IMR-90 (cell line): ENCODE data around the gene OARD1. TPM values are rescaled to one million over a fixed set of nuclear protein-coding genes. Genes with fewer than 3 reads are reported as not detected.

Source experiments
- ATAC-seq: fragments of 200-7000 bp; cut with Tn5 transposase; 2 replicates; pipeline ENCODE4 v1.9.1; 2020; ENCODE audit warnings: low read depth, mild to moderate bottlenecking, moderate library complexity
- BruUV-seq: library from RNA; stranded (reverse); fragments of 400-500 nt; replicated peaks from 2 replicates; lab custom pipeline; 2021; lab: Mats Ljungman, UMichigan
- CTCF ChIA-PET: fragments of 300-600 bp; formaldehyde crosslinking; extraction: SDS; loops from one replicate; lab custom pipeline; 2021; ENCODE audit warnings: antibody characterized with exemption; lab: Yijun Ruan, JAX
- POLR2A ChIA-PET: fragments of 300-600 bp; sonication (Branson Sonifier 250); formaldehyde crosslinking; loops from one replicate; lab custom pipeline; 2022; ENCODE audit warnings: antibody characterized with exemption; ENCODE audit not compliant: unreplicated experiment; lab: Charles Lee
- DNase-seq: peaks from one replicate; pipeline ENCODE4 v3.0.0; 2013
- H2AFZ ChIP-seq: replicated peaks from 2 replicates; pipeline ENCODE3; 2013; ENCODE audit warnings: low read length, mild to moderate bottlenecking; ENCODE audit not compliant: poor library complexity
- H2AK5ac ChIP-seq: 2 replicates; pipeline ENCODE4 v1.6.1; 2013; ENCODE audit warnings: low read depth, low read length, inconsistent platforms
- H2AK9ac ChIP-seq: replicated peaks from 2 replicates; pipeline ENCODE3; 2013; ENCODE audit warnings: mild to moderate bottlenecking, low read depth, low read length, moderate library complexity; ENCODE audit not compliant: poor library complexity
- H2BK120ac ChIP-seq: 2 replicates; pipeline ENCODE4 v1.6.1; 2013; ENCODE audit warnings: low read depth, low read length, inconsistent platforms
- H2BK15ac ChIP-seq: 3 replicates; pipeline ENCODE4 v1.6.1; 2013; ENCODE audit warnings: low read depth, low read length, inconsistent platforms
- H2BK20ac ChIP-seq: 2 replicates; pipeline ENCODE4 v1.6.1; 2013; ENCODE audit warnings: low read depth, mild to moderate bottlenecking, inconsistent platforms, low read length, moderate library complexity
- H2BK5ac ChIP-seq: 2 replicates; pipeline ENCODE4 v1.6.1; 2013; ENCODE audit warnings: mild to moderate bottlenecking, low read depth, low read length, inconsistent platforms; ENCODE audit not compliant: poor library complexity, severe bottlenecking
- H3K14ac ChIP-seq: replicated peaks from 2 replicates; pipeline ENCODE4 v1.6.1; 2013; ENCODE audit warnings: low read depth, low read length, inconsistent platforms
- H3K18ac ChIP-seq: 2 replicates; pipeline ENCODE4 v1.6.1; 2013; ENCODE audit warnings: low read depth, low read length, control low read depth
- H3K23ac ChIP-seq: 2 replicates; pipeline ENCODE4 v1.6.1; 2013; ENCODE audit warnings: low read depth, low read length, inconsistent platforms
- H3K27ac ChIP-seq: 2 replicates; pipeline ENCODE4 v1.5.1; 2013; ENCODE audit warnings: mild to moderate bottlenecking, control low read depth, low read length; ENCODE audit not compliant: insufficient read depth
- H3K27me3 ChIP-seq: 2 replicates; pipeline ENCODE4 v1.6.1; 2013; ENCODE audit warnings: low read length; ENCODE audit not compliant: control insufficient read depth, insufficient read depth
- H3K36me3 ChIP-seq: 2 replicates; pipeline ENCODE4 v1.6.1; 2013; ENCODE audit warnings: low read length, mixed read lengths; ENCODE audit not compliant: control insufficient read depth, insufficient read depth
- H3K4ac ChIP-seq: 2 replicates; pipeline ENCODE4 v1.6.1; 2013; ENCODE audit warnings: low read depth, low read length, inconsistent platforms
- H3K4me1 ChIP-seq: 2 replicates; pipeline ENCODE4 v1.6.1; 2013; ENCODE audit warnings: low read length, mixed read lengths; ENCODE audit not compliant: control insufficient read depth, insufficient read depth
- H3K4me2 ChIP-seq: 2 replicates; pipeline ENCODE4 v1.6.1; 2013; ENCODE audit warnings: low read depth, mild to moderate bottlenecking, control low read depth, low read length, moderate library complexity
- H3K4me3 ChIP-seq: 2 replicates; pipeline ENCODE4 v1.5.1; 2013; ENCODE audit warnings: low read depth, mild to moderate bottlenecking, control low read depth, low read length, moderate library complexity; ENCODE audit not compliant: insufficient read depth
- H3K56ac ChIP-seq: 2 replicates; pipeline ENCODE4 v1.6.1; 2013; ENCODE audit warnings: low read length, inconsistent platforms; ENCODE audit not compliant: insufficient read depth; ENCODE audit errors: extremely low read depth
- H3K79me1 ChIP-seq, 2 experiments: 2 replicates each; pipeline ENCODE4 v1.6.1; 2013; ENCODE audit warnings: low read length in 2 of 2, inconsistent platforms in 1 of 2, low read depth in 1 of 2
- H3K9ac ChIP-seq: 2 replicates; pipeline ENCODE4 v1.6.1; 2013; ENCODE audit warnings: low read depth, low read length, control low read depth
- H3K9me1 ChIP-seq: 2 replicates; pipeline ENCODE4 v1.6.1; 2013; ENCODE audit warnings: low read length, inconsistent platforms; ENCODE audit not compliant: insufficient read depth
- H3K9me3 ChIP-seq: 2 replicates; pipeline ENCODE4 v1.6.1; 2013; ENCODE audit warnings: low read length; ENCODE audit not compliant: control insufficient read depth, insufficient read depth
- H4K20me1 ChIP-seq: 2 replicates; pipeline ENCODE4 v1.6.1; 2013; ENCODE audit warnings: low read length, inconsistent platforms; ENCODE audit not compliant: insufficient read depth
- H4K5ac ChIP-seq: 2 replicates; pipeline ENCODE4 v1.6.1; 2013; ENCODE audit warnings: mild to moderate bottlenecking, low read depth, low read length, control low read depth
- H4K8ac ChIP-seq, 2 experiments: 2 replicates each; pipeline ENCODE4 v1.6.1; 2013; ENCODE audit warnings: low read depth in 2 of 2, low read length in 2 of 2, control low read depth in 1 of 2, inconsistent platforms in 1 of 2
- H4K91ac ChIP-seq: 2 replicates; pipeline ENCODE4 v1.6.1; 2013; ENCODE audit warnings: low read depth, low read length, inconsistent platforms; ENCODE audit not compliant: insufficient read depth
- CEBPB ChIP-seq: IDR thresholded peaks from 2 replicates; pipeline ENCODE4 v1.6.1; 2012; ENCODE audit warnings: low read depth, low read length, improper control_type of control experiment
- FOS ChIP-seq: fragments of 150-350 bp; IDR thresholded peaks from 2 replicates; pipeline ENCODE4 v1.6.1; 2016; ENCODE audit warnings: low read depth, low read length
- MAFK ChIP-seq: IDR thresholded peaks from 2 replicates; pipeline ENCODE4 v1.6.1; 2012; ENCODE audit warnings: low read depth, low read length, improper control_type of control experiment
- MXI1 ChIP-seq: IDR thresholded peaks from 2 replicates; pipeline ENCODE4 v1.6.1; 2012; ENCODE audit warnings: low read depth, mild to moderate bottlenecking, low read length, moderate library complexity, borderline replicate concordance
- NFE2L2 ChIP-seq: fragments of 150-350 bp; IDR thresholded peaks from 2 replicates; pipeline ENCODE4 v1.6.1; 2016; ENCODE audit warnings: low read depth, mild to moderate bottlenecking, low read length
- RCOR1 ChIP-seq: IDR thresholded peaks from 2 replicates; pipeline ENCODE4 v1.6.1; 2012; ENCODE audit warnings: mild to moderate bottlenecking, low read length, improper control_type of control experiment; ENCODE audit not compliant: insufficient replicate concordance
- SMC3 ChIP-seq: fragments of 150-350 bp; IDR thresholded peaks from 2 replicates; pipeline ENCODE4 v1.6.1; 2016; ENCODE audit warnings: low read depth, mild to moderate bottlenecking, antibody characterized with exemption, low read length, moderate library complexity
- WGBS, 2 experiments: methylation state at CpG; one replicate each; pipeline versions ENCODE4 v1.1.5 to v1.1.7; 2013; ENCODE audit warnings: missing lambda C conversion rate in 2 of 2; ENCODE audit not compliant: insufficient read length in 1 of 2; ENCODE audit errors: extremely low coverage in 2 of 2; 5-methylcytosine and 5-hydroxymethylcytosine counted together
- dilution Hi-C: fragments of 300-500 bp; cut with HindIII; formaldehyde crosslinking; loops from one replicate; pipeline ENCODE4 v1.14.3; 2018; ENCODE audit warnings: low sequenced_read_pairs; ENCODE audit not compliant: unreplicated experiment
- in situ Hi-C: fragments of 300-500 bp; cut with MboI; formaldehyde crosslinking; loops from 3 replicates; pipeline ENCODE4 v1.14.3; 2019; ENCODE audit warnings: low sequenced_read_pairs, inconsistent platforms, mixed read lengths
- intact Hi-C: fragments of 100-400 bp; cut with micrococcal nuclease; formaldehyde crosslinking; loops from 2 replicates; pipeline ENCODE4 v1.10.0; 2022
- polyA plus RNA-seq, 3 experiments: library from polyadenylated mRNA; depleted of rRNA; stranded (reverse); fragments of >200 nt; gene quantifications; 2 replicates each; pipeline ENCODE4 v1.2.3, GENCODE V29; 2012; ENCODE audit warnings: low replicate concordance in 1 of 3
- total RNA-seq: library from RNA; depleted of rRNA; stranded (reverse); fragments of >200 nt; gene quantifications from 2 replicates; pipeline ENCODE4 v1.2.3, GENCODE V29; 2012
- TF ChIP-seq, protein P1 (sequence below): fragments of 150-350 bp; IDR thresholded peaks from 2 replicates; pipeline ENCODE4 v1.6.1; 2016; ENCODE audit warnings: low read depth, mild to moderate bottlenecking, low read length, moderate library complexity, borderline replicate concordance

Gene OARD1
- total and polyA plus RNA-seq, 2 of the 4 experiments (the other 2 are of a cell fraction), result 2.3 to 5.5 TPM

DNA sequence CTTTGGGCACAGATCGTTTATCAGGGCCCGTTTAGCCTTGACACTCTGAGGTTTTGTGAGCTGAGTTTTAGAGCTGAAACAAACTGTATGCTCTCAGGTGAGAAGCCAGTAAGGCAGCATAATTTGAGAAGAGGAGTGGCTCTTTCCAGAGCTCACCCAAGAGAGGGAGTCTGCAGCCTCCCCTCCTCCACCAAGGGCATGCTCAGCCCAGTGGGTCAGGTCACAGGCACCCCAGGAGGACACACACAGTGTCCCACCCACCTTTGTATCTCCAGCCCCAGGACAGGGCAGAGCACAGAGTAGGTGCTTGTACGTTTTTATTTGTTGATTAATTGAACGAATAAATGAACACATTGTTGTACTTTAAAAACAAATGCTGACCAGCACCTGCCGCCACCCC is 26.5 kb downstream of the OARD1 start:
- Histone ChIP-seq H3K4me1 (no peaks in the 10 kb centered on the region), H4K8ac (no peak overlapping the region), H2AK5ac (no peak overlapping the region), H3K4me3 (no peak overlapping the region), H3K9me3 (no peaks in the 10 kb centered on the region), H2BK20ac (no peak overlapping the region), H3K23ac (no peak overlapping the region), H4K91ac (no peak overlapping the region), H3K4ac (no peak overlapping the region), H3K9me1 (0 out of 2 replicates have a peak, but pooled peaks cover 4% of the 10 kb centered on the region), H3K27me3 (peaks cover 16% of the 10 kb centered on the region), H2BK120ac (no peak overlapping the region), H3K56ac (no peak overlapping the region), H4K20me1 (no peaks in the 10 kb centered on the region), H3K4me2 (no peak overlapping the region), H3K79me1 (no peaks in the 10 kb centered on the region), H3K36me3 (no peaks in the 10 kb centered on the region), H2BK15ac (no peak overlapping the region), H2AK9ac (no peak overlapping the region), H4K5ac (no peak overlapping the region), H3K27ac (no peak overlapping the region), H2BK5ac (no peak overlapping the region), H3K18ac (no peak overlapping the region), H3K14ac (no peak overlapping the region), H3K9ac (no peak overlapping the region), H2AFZ (no peak overlapping the region)
- intact Hi-C loops (no loop called here), dilution Hi-C loops (no loop called here), in situ Hi-C loops (loop anchor here (25.0 kb wide), 2 partner anchors 1058 to 1683 kb away; no protein-coding TSS in a partner anchor)
- no peak for TF ChIP-seq MAFK
- no peak for TF ChIP-seq NFE2L2
- TF ChIP-seq MXI1, result no peak
- TF ChIP-seq SMC3, result no peak
- no peak for TF ChIP-seq RCOR1
- TF ChIP-seq FOS, result no peak
- TF ChIP-seq CEBPB, result no peak
- TF ChIP-seq, protein P1, sequence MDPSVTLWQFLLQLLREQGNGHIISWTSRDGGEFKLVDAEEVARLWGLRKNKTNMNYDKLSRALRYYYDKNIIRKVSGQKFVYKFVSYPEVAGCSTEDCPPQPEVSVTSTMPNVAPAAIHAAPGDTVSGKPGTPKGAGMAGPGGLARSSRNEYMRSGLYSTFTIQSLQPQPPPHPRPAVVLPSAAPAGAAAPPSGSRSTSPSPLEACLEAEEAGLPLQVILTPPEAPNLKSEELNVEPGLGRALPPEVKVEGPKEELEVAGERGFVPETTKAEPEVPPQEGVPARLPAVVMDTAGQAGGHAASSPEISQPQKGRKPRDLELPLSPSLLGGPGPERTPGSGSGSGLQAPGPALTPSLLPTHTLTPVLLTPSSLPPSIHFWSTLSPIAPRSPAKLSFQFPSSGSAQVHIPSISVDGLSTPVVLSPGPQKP, result no peak
- WGBS, 2 experiments, result no CpG with 5 or more reads among the region's 5 CpGs
- CTCF ChIA-PET, result interaction anchor here (0.7 to 1.5 kb wide), 2 partner anchors 11 to 222 kb away, joined by 3 to 4 read pairs; no protein-coding TSS in a partner anchor
- no TSS peak for BruUV-seq
- ATAC-seq, result no peak
- POLR2A ChIA-PET, result no interaction called here
- no peak for DNase-seq
